Cardiac fibroblast (primary cell): ENCODE results near the gene SLC37A3.

Source experiments
- DNase-seq, 2 donors: peaks; one replicate each; pipeline versions ENCODE4 v3.0.0 to v3.0.0-alpha.2; 2010; ENCODE audit warnings: low read depth in 2 of 2
- H3K4me3 ChIP-seq, 2 donors: replicated peaks in 1 of 2; 1 replicate in 1 of 2; 2 replicates in 1 of 2; pipeline ENCODE4 v1.5.1; 2011; ENCODE audit warnings: low read depth in 2 of 2, low read length in 2 of 2, mild to moderate bottlenecking in 2 of 2, moderate library complexity in 1 of 2
- CTCF ChIP-seq: IDR thresholded peaks from one replicate; pipeline ENCODE4 v1.5.1; 2011; ENCODE audit warnings: low read depth, mild to moderate bottlenecking, low read length, inconsistent platforms

SLC37A3 gene

DNA sequence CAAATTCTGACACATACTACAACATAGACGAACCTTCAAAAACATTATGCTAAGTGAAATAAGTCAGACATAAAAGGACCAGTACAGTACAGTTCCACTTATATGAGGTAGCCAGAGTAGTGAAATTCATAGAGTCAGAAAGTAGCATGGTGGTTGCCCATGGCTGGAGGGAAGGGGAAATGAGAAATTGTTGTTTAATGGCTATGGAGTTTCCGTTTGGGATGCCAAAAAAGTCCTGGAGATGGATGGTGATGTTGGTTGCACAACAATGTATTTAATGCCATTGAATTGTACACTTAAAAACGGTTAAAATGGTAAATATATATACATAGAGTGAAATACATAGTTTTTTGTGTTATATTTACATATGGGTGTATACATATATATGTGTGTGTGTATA lies 2.1 kb upstream of the SLC37A3 start:
- TF ChIP-seq CTCF: no peak
- DNase-seq: no peak
- H3K4me3 ChIP-seq: no peak overlapping the region

DNA sequence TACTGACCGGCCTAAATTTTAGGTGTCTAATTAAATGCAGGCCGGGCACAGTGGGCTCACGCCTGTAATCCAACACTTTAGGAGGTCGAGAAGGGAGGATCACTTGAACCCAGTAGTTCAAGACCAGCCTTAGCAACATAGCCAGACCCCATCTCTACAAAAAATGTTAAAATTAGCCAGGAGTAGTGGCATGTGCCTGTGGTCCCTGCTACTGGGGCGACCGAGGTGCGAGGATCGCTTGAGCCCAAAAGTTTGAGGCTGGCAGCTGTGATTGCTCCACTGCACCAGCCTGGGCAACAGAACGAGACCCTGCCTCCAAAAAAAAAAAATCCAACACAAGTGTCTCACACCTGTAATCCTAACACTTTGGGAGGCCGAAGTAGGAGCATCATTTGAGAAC lies 491 bp upstream of the SLC37A3 start:
- no peak for TF ChIP-seq CTCF
- no peak for DNase-seq
- no peak overlapping the region for H3K4me3 ChIP-seq

GRCh38 chr7:140393756-140394306 lies 4.5 kb downstream of the SLC37A3 start:
- TF ChIP-seq CTCF: no peak
- no peak overlapping the region for H3K4me3 ChIP-seq
- DNase-seq: no peak

GRCh38 chr7:140391634-140392033 lies 6.7 kb downstream of the SLC37A3 start:
- DNase-seq: no peak
- TF ChIP-seq CTCF: no peak
- H3K4me3 ChIP-seq: no peak overlapping the region

DNA sequence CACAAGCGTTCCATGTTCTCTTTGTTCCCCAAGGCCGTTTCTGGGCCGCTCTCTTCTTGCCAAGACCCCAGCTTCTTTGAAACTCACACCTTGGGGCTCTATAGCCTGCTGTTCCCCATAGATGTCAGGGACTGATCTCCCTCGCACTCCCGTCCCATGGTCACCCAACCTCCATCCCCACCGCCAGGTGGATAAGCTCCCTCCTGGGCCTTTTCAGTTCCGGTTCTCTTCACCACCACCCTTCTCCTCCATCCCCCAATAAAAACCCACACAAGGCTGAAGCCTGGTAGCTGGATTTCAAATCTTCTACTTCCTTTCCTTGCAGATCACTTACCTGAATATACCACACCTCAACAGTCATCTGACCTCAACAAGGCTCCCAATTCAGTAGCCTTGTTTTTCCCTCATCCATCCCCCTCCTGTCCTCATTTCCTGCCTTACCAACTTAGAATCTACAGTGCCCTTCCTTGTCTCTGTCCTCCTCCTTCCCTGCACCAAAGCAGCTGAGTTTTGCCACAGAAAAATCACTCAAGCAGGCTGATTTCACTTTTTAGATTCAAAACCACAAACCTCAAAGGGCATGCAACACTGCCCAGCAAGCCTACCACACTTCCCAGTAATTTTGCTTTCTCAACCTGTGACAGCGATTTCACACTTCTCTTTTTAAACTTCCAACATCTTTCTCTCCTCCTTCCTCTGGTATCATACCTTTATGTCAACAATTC lies 7.7 kb downstream of the SLC37A3 start:
- no peak overlapping the region for H3K4me3 ChIP-seq
- no peak for TF ChIP-seq CTCF
- DNase-seq: peak; percentile 23 to 37

DNA sequence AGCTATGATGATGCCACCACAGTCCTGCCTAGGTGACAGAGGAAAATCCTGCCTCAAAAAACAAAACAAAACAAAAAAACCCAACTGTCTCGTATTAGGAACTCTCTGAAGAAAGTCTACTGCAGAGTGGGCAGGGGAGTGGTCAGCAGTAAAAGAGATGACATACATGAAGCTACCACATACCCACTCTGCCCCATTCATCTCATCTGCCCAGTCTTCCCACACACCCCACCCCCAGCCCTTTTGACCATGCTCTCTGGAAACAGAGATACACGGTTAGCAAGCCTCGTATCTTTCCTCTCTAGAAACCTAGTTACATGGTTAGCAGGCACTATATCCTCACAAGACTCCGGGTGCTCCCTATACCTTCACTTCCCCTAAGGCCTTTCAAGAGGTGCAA lies 8.3 kb downstream of the SLC37A3 start:
- no peak for TF ChIP-seq CTCF
- no peak overlapping the region for H3K4me3 ChIP-seq
- no peak for DNase-seq
